ENCODE results near the gene SNTG2. TPM values are rescaled to one million over a fixed set of nuclear protein-coding genes. Genes with fewer than 3 reads are reported as not detected.

SNTG2 gene
- total and polyA plus RNA-seq, 7 experiments from 2014 or later = 0.26 to 4.9 (median 3.1) TPM; not detected in 2

DNA sequence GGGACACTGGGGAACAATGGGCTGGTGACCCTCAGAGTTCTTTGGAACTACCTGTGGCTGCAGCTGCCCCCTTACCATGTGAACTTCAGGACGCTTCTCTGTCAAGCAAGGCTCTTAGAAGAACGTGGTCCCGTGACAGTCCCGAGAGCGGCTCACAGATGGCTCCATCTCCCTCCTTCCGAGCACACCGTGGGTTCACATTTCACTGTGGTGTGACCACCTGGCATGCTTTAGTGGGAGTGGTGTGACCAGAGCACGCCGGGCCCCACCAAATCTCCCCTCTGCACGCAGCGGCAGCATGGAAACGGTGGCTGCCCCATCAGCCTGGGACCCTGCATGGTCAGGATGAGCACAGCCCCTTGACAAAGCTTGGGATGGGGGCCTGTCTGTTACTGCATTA is 452.9 kb downstream of the SNTG2 start:
- H3K9me3 Mint-ChIP-seq = peaks cover 0 to 19% (median 5%) of the 10 kb centered on the region in 11 donors
- POLR2A ChIA-PET = no interaction called here

DNA sequence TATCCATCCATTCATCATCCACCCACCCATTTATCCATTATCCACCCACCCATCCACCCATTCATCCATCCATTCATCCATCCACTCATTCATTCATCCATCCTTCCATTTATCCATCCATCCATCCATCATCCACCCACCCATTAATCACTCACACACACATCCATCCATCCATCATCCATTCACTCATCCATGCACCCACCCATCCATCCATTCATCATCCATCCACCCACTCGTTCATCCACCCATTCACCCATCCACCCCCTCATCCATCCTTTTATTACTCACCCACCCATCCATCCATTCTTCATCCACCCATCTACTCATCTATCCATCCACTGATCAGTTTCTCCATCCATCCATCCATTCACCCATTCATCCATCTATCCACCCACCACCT is 454.5 kb downstream of the SNTG2 start:
- intact Hi-C loops (cut with micrococcal nuclease) = no loop called here
- H3K27me3 Mint-ChIP-seq = peaks cover 0 to 2% (median 0%) of the 10 kb centered on the region in 5 donors
- peaks cover 0 to 14% (median 0%) of the 10 kb centered on the region in 3 experiments for H3K9me3 ChIP-seq (ENCODE audit: control insufficient read depth in 2 of 3, low read length in 3 of 3)
- H3K4me3 Mint-ChIP-seq = no peak overlapping the region
- peaks cover 0 to 4% (median 0%) of the 10 kb centered on the region in 5 donors for H3K36me3 Mint-ChIP-seq
- no peaks in the 10 kb centered on the region for H3K36me3 ChIP-seq (ENCODE audit: control insufficient read depth in 2 of 3, insufficient read depth in 3 of 3, low read length in 3 of 3)
- POLR2A ChIA-PET = no interaction called here
- H3K4me1 Mint-ChIP-seq = peaks cover 7 to 17% (median 12%) of the 10 kb centered on the region in 7 donors
- CTCF ChIA-PET = no interaction called here
- H3K9me3 Mint-ChIP-seq = peaks cover 0 to 19% (median 5%) of the 10 kb centered on the region in 11 donors
- H3K27ac Mint-ChIP-seq = no peak overlapping the region
- no peaks in the 10 kb centered on the region for H3K27me3 ChIP-seq (ENCODE audit: control insufficient read depth in 2 of 2, insufficient read depth in 2 of 2, low read length in 2 of 2)
- DNase-seq = no peak
- H3K27ac ChIP-seq (ENCODE audit: low read depth, low read length) = no peak overlapping the region
- no peak overlapping the region for H3K4me3 ChIP-seq (ENCODE audit: low read length)
- H3K4me1 ChIP-seq (ENCODE audit: control insufficient read depth in 2 of 2, insufficient read depth in 2 of 2, low read length in 2 of 2) = no peaks in the 10 kb centered on the region
- no peak for ATAC-seq

More for the DNA sequence above, 452.9 kb downstream of the SNTG2 start:
- H3K27ac ChIP-seq (ENCODE audit: low read depth, low read length) = no peak overlapping the region
- H3K4me3 Mint-ChIP-seq = no peak overlapping the region
- H3K4me1 ChIP-seq (ENCODE audit: control insufficient read depth in 2 of 2, insufficient read depth in 2 of 2, low read length in 2 of 2) = no peaks in the 10 kb centered on the region
- intact Hi-C loops (cut with micrococcal nuclease) = no loop called here
- peaks cover 7 to 21% (median 13%) of the 10 kb centered on the region in 7 donors for H3K4me1 Mint-ChIP-seq
- CTCF ChIA-PET = no interaction called here
- H3K27ac Mint-ChIP-seq = no peak overlapping the region
- H3K36me3 ChIP-seq (ENCODE audit: control insufficient read depth in 2 of 3, insufficient read depth in 3 of 3, low read length in 3 of 3) = no peaks in the 10 kb centered on the region
- H3K9me3 ChIP-seq (ENCODE audit: control insufficient read depth in 2 of 3, low read length in 3 of 3) = peaks cover 0 to 14% (median 0%) of the 10 kb centered on the region in 3 experiments
- H3K27me3 Mint-ChIP-seq = peaks cover 0 to 2% (median 0%) of the 10 kb centered on the region in 5 donors
- H3K27me3 ChIP-seq (ENCODE audit: control insufficient read depth in 2 of 2, insufficient read depth in 2 of 2, low read length in 2 of 2) = no peaks in the 10 kb centered on the region
- DNase-seq = no peak
- no peak overlapping the region for H3K4me3 ChIP-seq (ENCODE audit: low read length)
- peaks cover 0 to 4% (median 0%) of the 10 kb centered on the region in 5 donors for H3K36me3 Mint-ChIP-seq
- no peak for ATAC-seq

- no peak for DNase-seq
- H3K36me3 Mint-ChIP-seq = peaks cover 0 to 3% (median 0%) of the 10 kb centered on the region in 5 donors
- peaks cover 0 to 18% (median 4%) of the 10 kb centered on the region in 11 donors for H3K9me3 Mint-ChIP-seq
- intact Hi-C loops (cut with micrococcal nuclease) = no loop called here
- no peak for ATAC-seq
- Histone ChIP-seq H3K4me1 (ENCODE audit: control insufficient read depth in 2 of 2, insufficient read depth in 2 of 2, low read length in 2 of 2) (no peaks in the 10 kb centered on the region), H3K27ac (ENCODE audit: low read depth, low read length) (no peak overlapping the region), H3K36me3 (ENCODE audit: control insufficient read depth in 2 of 3, insufficient read depth in 3 of 3, low read length in 3 of 3) (no peaks in the 10 kb centered on the region), H3K9me3 (ENCODE audit: control insufficient read depth in 2 of 3, low read length in 3 of 3) (peaks cover 0 to 14% (median 0%) of the 10 kb centered on the region in 3 experiments), H3K27me3 (ENCODE audit: control insufficient read depth in 2 of 2, insufficient read depth in 2 of 2, low read length in 2 of 2) (no peaks in the 10 kb centered on the region), H3K4me3 (ENCODE audit: low read length) (no peak overlapping the region)
- CTCF ChIA-PET = interaction anchor here (0.8 kb wide), 1 partner anchor 288 kb away, joined by 4 read pairs; no protein-coding TSS in a partner anchor
- H3K4me3 Mint-ChIP-seq = no peak overlapping the region
- no peak overlapping the region for H3K27ac Mint-ChIP-seq
- H3K4me1 Mint-ChIP-seq = peaks cover 7 to 16% (median 11%) of the 10 kb centered on the region in 7 donors
- H3K27me3 Mint-ChIP-seq = peaks cover 0 to 2% (median 0%) of the 10 kb centered on the region in 5 donors
- POLR2A ChIA-PET = no interaction called here
Observed at GRCh38 chr2:1405967-1406366, 455.3 kb downstream of the SNTG2 start.

GRCh38 chr2:1406434-1406833 is 455.8 kb downstream of the SNTG2 start:
- Histone ChIP-seq H3K36me3 (ENCODE audit: control insufficient read depth in 2 of 3, insufficient read depth in 3 of 3, low read length in 3 of 3) (no peaks in the 10 kb centered on the region), H3K27ac (ENCODE audit: low read depth, low read length) (no peak overlapping the region), H3K4me1 (ENCODE audit: control insufficient read depth in 2 of 2, insufficient read depth in 2 of 2, low read length in 2 of 2) (no peaks in the 10 kb centered on the region), H3K9me3 (ENCODE audit: control insufficient read depth in 2 of 3, low read length in 3 of 3) (peaks cover 0 to 14% (median 0%) of the 10 kb centered on the region in 3 experiments), H3K4me3 (ENCODE audit: low read length) (no peak overlapping the region), H3K27me3 (ENCODE audit: control insufficient read depth in 2 of 2, insufficient read depth in 2 of 2, low read length in 2 of 2) (no peaks in the 10 kb centered on the region)
- Mint-ChIP-seq H3K4me3 (no peak overlapping the region), H3K27me3 (peaks cover 0 to 2% (median 0%) of the 10 kb centered on the region in 5 donors), H3K27ac (no peak overlapping the region), H3K4me1 (peaks cover 7 to 13% (median 10%) of the 10 kb centered on the region in 7 donors), H3K9me3 (peaks cover 0 to 14% (median 3%) of the 10 kb centered on the region in 11 donors), H3K36me3 (no peaks in the 10 kb centered on the region)
- intact Hi-C loops (cut with micrococcal nuclease) = no loop called here
- DNase-seq (no peak), ATAC-seq (no peak)
- CTCF ChIA-PET = interaction anchor here (0.8 kb wide), 1 partner anchor 289 kb away, joined by 4 read pairs; no protein-coding TSS in a partner anchor
- POLR2A ChIA-PET = no interaction called here

DNA sequence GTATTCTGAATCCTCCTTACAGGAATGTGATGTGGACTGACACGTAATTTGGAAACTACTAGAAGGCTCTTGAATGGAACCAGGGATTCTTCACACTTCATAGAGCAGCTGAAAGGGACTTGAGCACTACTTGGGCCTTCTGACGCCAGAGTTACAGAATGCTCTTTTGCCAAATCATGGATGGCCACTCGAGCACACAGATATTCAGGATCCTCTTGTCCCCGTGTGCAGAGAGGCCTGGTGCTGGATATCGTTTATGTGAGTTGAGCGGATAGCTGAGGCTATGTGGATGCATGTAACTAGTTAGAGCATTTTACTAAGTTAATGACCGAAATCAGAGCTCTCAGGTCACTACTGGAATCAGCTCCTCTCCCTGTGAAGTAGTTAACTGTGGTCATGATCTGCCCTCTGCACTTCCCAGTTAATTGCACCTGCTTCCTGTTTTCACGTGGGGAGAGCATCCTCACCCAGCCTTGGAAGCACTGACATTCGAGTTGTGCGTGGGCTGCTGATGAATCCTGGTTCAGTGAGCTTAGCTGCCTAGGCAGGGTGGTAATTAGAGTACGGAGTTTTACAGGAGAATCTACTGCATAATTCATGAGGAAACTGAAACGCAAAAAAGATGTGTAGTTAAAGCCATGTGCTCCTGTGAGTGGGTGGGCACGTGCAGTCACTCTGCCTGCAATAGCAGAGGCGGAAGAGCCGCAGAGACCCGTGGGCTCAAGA is 457.5 kb downstream of the SNTG2 start:
- Mint-ChIP-seq H3K4me1 (peaks cover 5 to 13% (median 10%) of the 10 kb centered on the region in 7 donors), H3K36me3 (no peaks in the 10 kb centered on the region), H3K9me3 (peaks cover 0 to 6% (median 0%) of the 10 kb centered on the region in 11 donors), H3K27ac (peak overlapping the region in 1 of 9 donors; percentile 59), H3K27me3 (peaks cover 0 to 2% (median 0%) of the 10 kb centered on the region in 5 donors), H3K4me3 (no peak overlapping the region)
- no peak overlapping the region for H3K27ac ChIP-seq (ENCODE audit: low read depth, low read length)
- H3K9me3 ChIP-seq (ENCODE audit: control insufficient read depth in 2 of 3, low read length in 3 of 3) = peaks cover 0 to under 1% (median 0%) of the 10 kb centered on the region in 3 experiments
- H3K4me1 ChIP-seq (ENCODE audit: control insufficient read depth in 2 of 2, insufficient read depth in 2 of 2, low read length in 2 of 2) = no peaks in the 10 kb centered on the region
- DNase-seq (no peak), ATAC-seq (no peak)
- H3K4me3 ChIP-seq (ENCODE audit: low read length) = no peak overlapping the region
- POLR2A ChIA-PET = no interaction called here
- CTCF ChIA-PET = no interaction called here
- no peaks in the 10 kb centered on the region for H3K27me3 ChIP-seq (ENCODE audit: control insufficient read depth in 2 of 2, insufficient read depth in 2 of 2, low read length in 2 of 2)
- no peaks in the 10 kb centered on the region for H3K36me3 ChIP-seq (ENCODE audit: control insufficient read depth in 2 of 3, insufficient read depth in 3 of 3, low read length in 3 of 3)
- intact Hi-C loops (cut with micrococcal nuclease) = no loop called here

GRCh38 chr2:1413156-1413710 is 462.6 kb downstream of the SNTG2 start, which contains the start of gene TPO:
Gene TPO (plus strand): TSS chr2:1413463. CDS start chr2:1414409, 946 bp downstream.
- Histone ChIP-seq H3K36me3 (ENCODE audit: control insufficient read depth in 2 of 3, insufficient read depth in 3 of 3, low read length in 3 of 3) (no peaks in the 10 kb centered on the region), H3K4me1 (ENCODE audit: control insufficient read depth in 2 of 2, insufficient read depth in 2 of 2, low read length in 2 of 2) (no peaks in the 10 kb centered on the region), H3K9me3 (ENCODE audit: control insufficient read depth in 2 of 3, low read length in 3 of 3) (no peaks in the 10 kb centered on the region), H3K4me3 (ENCODE audit: low read length) (no peak within 1 kb of the TSS), H3K27ac (ENCODE audit: low read depth, low read length) (no peak within 1 kb of the TSS), H3K27me3 (ENCODE audit: control insufficient read depth in 2 of 2, insufficient read depth in 2 of 2, low read length in 2 of 2) (no peaks in the 10 kb centered on the region)
- Mint-ChIP-seq H3K4me3 (no peak within 1 kb of the TSS), H3K4me1 (no peaks in the 10 kb centered on the region), H3K27me3 (no peaks in the 10 kb centered on the region), H3K27ac (peak within 1 kb of the TSS in 1 of 9 donors; percentile 17), H3K36me3 (no peaks in the 10 kb centered on the region), H3K9me3 (no peaks in the 10 kb centered on the region)
- ATAC-seq (no peak), DNase-seq (no peak)
- intact Hi-C loops (cut with micrococcal nuclease) = no loop called here
- POLR2A ChIA-PET = no interaction called here
- CTCF ChIA-PET = no interaction called here

Data from naive thymus-derived CD4-positive, alpha-beta T cell (primary cell).